Endothelial cell of umbilical vein (primary cell): ENCODE data around the gene GRK4.
A peak's percentile ranks its signal among the peaks of the same experiment; 100 is the strongest.

ENCODE experiments used
- EZH2 ChIP-seq: IDR thresholded peaks from 2 replicates; pipeline ENCODE4 v1.6.1; 2012; ENCODE audit warnings: borderline replicate concordance, low read depth, mild to moderate bottlenecking, moderate library complexity, low read length, inconsistent platforms; ENCODE audit not compliant: severe bottlenecking
- FOS ChIP-seq: IDR thresholded peaks from 2 replicates; pipeline ENCODE4 v1.6.1; 2011; ENCODE audit warnings: mild to moderate bottlenecking, low read length, moderate library complexity, borderline replicate concordance; ENCODE audit not compliant: insufficient read depth
- GATA2 ChIP-seq: IDR thresholded peaks from 2 replicates; pipeline ENCODE4 v1.7.0; 2011; ENCODE audit warnings: low read depth, mild to moderate bottlenecking, moderate library complexity, mixed read lengths, low read length; ENCODE audit not compliant: insufficient read length, insufficient read depth
- JUN ChIP-seq: IDR thresholded peaks from 2 replicates; pipeline ENCODE4 v1.6.1; 2011; ENCODE audit warnings: borderline replicate concordance, low read depth; ENCODE audit not compliant: insufficient read length, insufficient read depth
- MYC ChIP-seq: IDR thresholded peaks from one replicate; pipeline ENCODE4 v1.6.1; 2011; ENCODE audit warnings: mild to moderate bottlenecking, low read depth, low read length
- POLR2A ChIP-seq: IDR thresholded peaks from 2 replicates; pipeline ENCODE4 v1.6.1; 2012; ENCODE audit warnings: low read depth, mild to moderate bottlenecking, control low read depth, low read length
- POLR2AphosphoS5 ChIP-seq: IDR thresholded peaks from 2 replicates; pipeline ENCODE4 v1.6.1; 2012; ENCODE audit warnings: low read depth, mild to moderate bottlenecking, control low read depth, low read length, moderate library complexity; ENCODE audit not compliant: insufficient read depth
- TF ChIP-seq, protein P1 (sequence below), 2 donors: IDR thresholded peaks; 1 replicate in 1 of 2; 2 replicates in 1 of 2; pipeline ENCODE4 v1.5.1; 2011; ENCODE audit warnings: low read length in 2 of 2, mild to moderate bottlenecking in 2 of 2, moderate library complexity in 2 of 2, control low read depth in 1 of 2, inconsistent platforms in 1 of 2, low read depth in 1 of 2; ENCODE audit not compliant: insufficient read depth in 1 of 2; ENCODE audit errors: extremely low read depth in 1 of 2
- TF ChIP-seq, protein P2 (sequence below): IDR thresholded peaks from 2 replicates; pipeline ENCODE4 v1.6.1; 2011; ENCODE audit not compliant: insufficient read depth, insufficient read length

DNA sequence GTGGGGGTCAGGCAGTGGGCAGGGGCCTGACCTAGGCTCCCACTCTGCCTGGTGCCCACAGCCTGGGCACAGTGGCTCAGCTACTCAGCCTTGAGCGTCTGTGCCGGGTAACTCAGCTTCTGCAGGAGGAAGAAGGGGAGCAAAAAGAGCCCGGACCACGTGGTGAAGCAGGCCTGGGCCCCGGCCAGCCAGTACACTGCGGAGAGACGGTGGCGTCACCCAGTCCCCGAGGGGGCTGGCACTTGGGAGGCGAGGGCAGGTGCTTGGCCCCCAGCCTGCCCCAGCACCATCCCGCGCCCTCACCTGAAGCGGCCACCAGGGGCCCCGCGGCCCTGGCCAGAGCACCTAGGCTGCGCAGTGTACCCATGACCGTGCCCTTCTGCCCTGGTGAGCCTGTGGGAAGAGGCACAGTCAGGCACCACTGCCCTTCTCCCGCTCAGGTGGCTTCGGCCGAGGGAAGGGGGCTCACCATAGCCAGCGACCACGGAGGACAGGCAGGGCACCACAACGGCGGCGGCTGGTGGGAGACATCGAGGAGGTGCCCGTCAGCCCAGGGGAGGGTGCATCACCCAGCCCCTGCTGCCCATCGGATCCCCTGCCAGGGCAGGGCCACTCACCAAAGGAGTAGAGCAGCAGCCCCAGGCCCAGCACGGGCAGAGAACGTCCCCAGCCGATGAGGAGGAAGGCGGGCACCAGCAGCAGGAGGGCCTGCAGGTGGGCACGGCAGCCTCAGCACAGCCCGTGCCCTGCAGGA, 32.4 kb upstream of the GRK4 start:
- no peak for TF ChIP-seq JUN
- no peak for TF ChIP-seq POLR2A
- TF ChIP-seq, protein P1, sequence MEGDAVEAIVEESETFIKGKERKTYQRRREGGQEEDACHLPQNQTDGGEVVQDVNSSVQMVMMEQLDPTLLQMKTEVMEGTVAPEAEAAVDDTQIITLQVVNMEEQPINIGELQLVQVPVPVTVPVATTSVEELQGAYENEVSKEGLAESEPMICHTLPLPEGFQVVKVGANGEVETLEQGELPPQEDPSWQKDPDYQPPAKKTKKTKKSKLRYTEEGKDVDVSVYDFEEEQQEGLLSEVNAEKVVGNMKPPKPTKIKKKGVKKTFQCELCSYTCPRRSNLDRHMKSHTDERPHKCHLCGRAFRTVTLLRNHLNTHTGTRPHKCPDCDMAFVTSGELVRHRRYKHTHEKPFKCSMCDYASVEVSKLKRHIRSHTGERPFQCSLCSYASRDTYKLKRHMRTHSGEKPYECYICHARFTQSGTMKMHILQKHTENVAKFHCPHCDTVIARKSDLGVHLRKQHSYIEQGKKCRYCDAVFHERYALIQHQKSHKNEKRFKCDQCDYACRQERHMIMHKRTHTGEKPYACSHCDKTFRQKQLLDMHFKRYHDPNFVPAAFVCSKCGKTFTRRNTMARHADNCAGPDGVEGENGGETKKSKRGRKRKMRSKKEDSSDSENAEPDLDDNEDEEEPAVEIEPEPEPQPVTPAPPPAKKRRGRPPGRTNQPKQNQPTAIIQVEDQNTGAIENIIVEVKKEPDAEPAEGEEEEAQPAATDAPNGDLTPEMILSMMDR (IDR thresholded peaks at IDR 0.05; ENCODE audit: extremely low read depth in 1 of 2, insufficient read depth in 1 of 2, low read depth in 1 of 2, low read length in 2 of 2): peak in 1 of 2 donors; percentile 26
- TF ChIP-seq EZH2: no peak
- TF ChIP-seq, protein P2, sequence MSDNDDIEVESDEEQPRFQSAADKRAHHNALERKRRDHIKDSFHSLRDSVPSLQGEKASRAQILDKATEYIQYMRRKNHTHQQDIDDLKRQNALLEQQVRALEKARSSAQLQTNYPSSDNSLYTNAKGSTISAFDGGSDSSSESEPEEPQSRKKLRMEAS: no peak
- TF ChIP-seq MYC: no peak
- TF ChIP-seq POLR2AphosphoS5: no peak
- no peak for TF ChIP-seq FOS
- no peak for TF ChIP-seq GATA2
